SJCRH30 (cell line): ENCODE data around the gene SLFN12L. TPM values are rescaled to one million over a fixed set of nuclear protein-coding genes. Genes with fewer than 3 reads are reported as not detected.
"Not testable (repeated sequence)": the region's sequence is repeated elsewhere in the genome, so short reads cannot be mapped to it uniquely, and the experiment has no call there.

Experiments
- DNase-seq, 2 experiments: peaks; one replicate each; pipeline ENCODE4 v3.0.0-alpha.2; 2015 to 2020
- H3K27ac ChIP-seq: fragments of 250-450 bp; sonication (Bioruptor Pico); 2 replicates; pipeline ENCODE4 v1.5.1; 2020; ENCODE audit warnings: mild to moderate bottlenecking, moderate library complexity
- H3K27me3 ChIP-seq: fragments of 250-450 bp; sonication (Bioruptor Pico); 2 replicates; pipeline ENCODE4 v1.5.1; 2020; ENCODE audit warnings: mild to moderate bottlenecking, moderate library complexity
- H3K36me3 ChIP-seq: fragments of 250-450 bp; sonication (Bioruptor Pico); 2 replicates; pipeline ENCODE4 v1.5.1; 2020; ENCODE audit warnings: mild to moderate bottlenecking, moderate library complexity
- H3K4me1 ChIP-seq: fragments of 250-450 bp; sonication (Bioruptor Pico); 2 replicates; pipeline ENCODE4 v1.5.1; 2020; ENCODE audit warnings: mild to moderate bottlenecking, moderate library complexity
- H3K4me3 ChIP-seq: fragments of 250-450 bp; sonication (Bioruptor Pico); 2 replicates; pipeline ENCODE4 v1.5.1; 2020; ENCODE audit warnings: mild to moderate bottlenecking, moderate library complexity
- H3K9me3 ChIP-seq: fragments of 250-450 bp; sonication (Bioruptor Pico); replicated peaks from 2 replicates; pipeline ENCODE4 v1.5.1; 2020; ENCODE audit warnings: mild to moderate bottlenecking, moderate library complexity
- total RNA-seq: library from RNA; depleted of rRNA; stranded (reverse); fragments of >200 nt; shearing (Covaris generic); gene quantifications from 2 replicates; pipeline ENCODE4 v1.2.3, GENCODE V29; 2014; rRNA removed

The SLFN12L gene
- total RNA-seq: not detected in 2 replicates

GRCh38 chr17:35537601-35538141 is at the start of gene SLFN12L:
SLFN12L (minus strand) TSS chr17:35537678; CDS start chr17:35522364, 15,314 bp downstream.
- Histone ChIP-seq H3K9me3 (no peaks in the 10 kb centered on the region), H3K27ac (no peak within 1 kb of the TSS), H3K4me1 (0 out of 2 replicates have a peak, but pooled peaks cover 3% of the 10 kb centered on the region), H3K4me3 (no peak within 1 kb of the TSS), H3K36me3 (no peaks in the 10 kb centered on the region), H3K27me3 (peaks cover 9% of the 10 kb centered on the region)
- DNase-seq: no peak

- Histone ChIP-seq H3K27me3 (no peaks in the 10 kb centered on the region), H3K9me3 (no peaks in the 10 kb centered on the region), H3K4me3 (peak overlapping the region; percentile 94), H3K4me1 (peaks cover 13% of the 10 kb centered on the region), H3K36me3 (no peaks in the 10 kb centered on the region; the same call in 1 of the 2 replicates), H3K27ac (peak overlapping the region; percentile 94)
- DNase-seq: no peak
These were observed 49.1 kb upstream of the SLFN12L start for GRCh38 chr17:35586569-35587073.

GRCh38 chr17:35584061-35584460 is 46.6 kb upstream of the SLFN12L start:
- DNase-seq: no peak

GRCh38 chr17:35578929-35579432 is 41.5 kb upstream of the SLFN12L start:
- H3K27me3 ChIP-seq: no peaks in the 10 kb centered on the region
- H3K9me3 ChIP-seq: no peaks in the 10 kb centered on the region
- peaks cover 3% of the 10 kb centered on the region; the same call in 1 of the 2 replicates for H3K36me3 ChIP-seq
- peak overlapping the region; percentile 76 for H3K4me3 ChIP-seq
- peak overlapping the region; percentile 54 for H3K27ac ChIP-seq
- H3K4me1 ChIP-seq: no peaks in the 10 kb centered on the region
- DNase-seq: no peak

More at GRCh38 chr17:35584061-35584460, 46.6 kb upstream of the SLFN12L start:
- Histone ChIP-seq H3K4me1 (peaks cover 6% of the 10 kb centered on the region), H3K27ac (no peak overlapping the region), H3K36me3 (no peaks in the 10 kb centered on the region), H3K9me3 (no peaks in the 10 kb centered on the region), H3K4me3 (no peak overlapping the region), H3K27me3 (no peaks in the 10 kb centered on the region)

GRCh38 chr17:35578197-35578928 is 40.9 kb upstream of the SLFN12L start, which contains the start of gene PEX12:
PEX12 (minus strand) TSS chr17:35578571; CDS start chr17:35578021, 550 bp downstream.
- H3K36me3 ChIP-seq: peaks cover 3% of the 10 kb centered on the region; the same call in 1 of the 2 replicates
- H3K27ac ChIP-seq: peak within 1 kb of the TSS; percentile 54
- H3K9me3 ChIP-seq: no peaks in the 10 kb centered on the region
- no peaks in the 10 kb centered on the region for H3K4me1 ChIP-seq
- H3K4me3 ChIP-seq: peak within 1 kb of the TSS; percentile 76
- no peaks in the 10 kb centered on the region for H3K27me3 ChIP-seq
- DNase-seq: peak; percentile 89 to 93

- Histone ChIP-seq H3K36me3 (peaks cover 3% of the 10 kb centered on the region; the same call in 1 of the 2 replicates), H3K27me3 (no peaks in the 10 kb centered on the region), H3K9me3 (no peaks in the 10 kb centered on the region), H3K4me1 (no peaks in the 10 kb centered on the region), H3K27ac (peak overlapping the region; percentile 54), H3K4me3 (peak overlapping the region; percentile 76)
- peak in 1 of 2 experiments; percentile 29 for DNase-seq
These were observed 40.3 kb upstream of the SLFN12L start for GRCh38 chr17:35577830-35578196.

- H3K9me3 ChIP-seq: no peaks in the 10 kb centered on the region
These were observed 38.3 kb upstream of the SLFN12L start for GRCh38 chr17:35575759-35576158.

GRCh38 chr17:35569405-35569804 is 31.9 kb upstream of the SLFN12L start:
- Histone ChIP-seq H3K27ac (no peak overlapping the region), H3K36me3 (peaks cover 2% of the 10 kb centered on the region; the same call in 1 of the 2 replicates), H3K4me1 (no peaks in the 10 kb centered on the region; the same call in 1 of the 2 replicates), H3K9me3 (no peaks in the 10 kb centered on the region), H3K27me3 (no peaks in the 10 kb centered on the region), H3K4me3 (no peak overlapping the region)
- DNase-seq: no peak

More at GRCh38 chr17:35575759-35576158, 38.3 kb upstream of the SLFN12L start:
- no peaks in the 10 kb centered on the region for H3K27me3 ChIP-seq
- no peak overlapping the region for H3K27ac ChIP-seq
- no peak for DNase-seq
- H3K4me3 ChIP-seq: no peak overlapping the region
- H3K4me1 ChIP-seq: no peaks in the 10 kb centered on the region
- H3K36me3 ChIP-seq: peaks cover 3% of the 10 kb centered on the region; the same call in 1 of the 2 replicates

GRCh38 chr17:35568561-35568960 is 31.1 kb upstream of the SLFN12L start:
- Histone ChIP-seq H3K9me3 (no peaks in the 10 kb centered on the region), H3K27ac (no peak overlapping the region; the same call in 1 of the 2 replicates), H3K4me3 (peak overlapping the region; percentile 65), H3K27me3 (no peaks in the 10 kb centered on the region; the same call in 1 of the 2 replicates), H3K36me3 (no peaks in the 10 kb centered on the region), H3K4me1 (no peaks in the 10 kb centered on the region; the same call in 1 of the 2 replicates)
- peak; percentile 17 to 35 for DNase-seq

GRCh38 chr17:35566968-35567367 is 29.5 kb upstream of the SLFN12L start:
- Histone ChIP-seq H3K9me3 (no peaks in the 10 kb centered on the region), H3K4me3 (peak overlapping the region; percentile 65), H3K4me1 (no peaks in the 10 kb centered on the region; the same call in 1 of the 2 replicates), H3K27me3 (no peaks in the 10 kb centered on the region; the same call in 1 of the 2 replicates), H3K27ac (no peak overlapping the region), H3K36me3 (no peaks in the 10 kb centered on the region)
- no peak for DNase-seq

GRCh38 chr17:35563181-35563580 is 25.7 kb upstream of the SLFN12L start:
- H3K9me3 ChIP-seq, H3K27me3 ChIP-seq, H3K36me3 ChIP-seq, H3K4me3 ChIP-seq, H3K4me1 ChIP-seq, DNase-seq, H3K27ac ChIP-seq: not testable (repeated sequence)

- no peak within 1 kb of the TSS for H3K4me3 ChIP-seq
- no peaks in the 10 kb centered on the region for H3K9me3 ChIP-seq
- H3K27me3 ChIP-seq: peaks cover 13% of the 10 kb centered on the region
- DNase-seq: no peak
- H3K36me3 ChIP-seq: no peaks in the 10 kb centered on the region
- no peaks in the 10 kb centered on the region for H3K4me1 ChIP-seq
- no peak within 1 kb of the TSS for H3K27ac ChIP-seq
These were observed 23.2 kb upstream of the SLFN12L start, which contains the start of gene SLFN14 for GRCh38 chr17:35560703-35561102. SLFN14 (minus strand) TSS chr17:35560819; CDS start chr17:35558062, 2,757 bp downstream.

GRCh38 chr17:35559495-35560210 is 22.2 kb upstream of the SLFN12L start:
- Histone ChIP-seq H3K27ac (no peak overlapping the region), H3K9me3 (no peaks in the 10 kb centered on the region), H3K36me3 (no peaks in the 10 kb centered on the region), H3K4me3 (no peak overlapping the region), H3K27me3 (peaks cover 13% of the 10 kb centered on the region), H3K4me1 (no peaks in the 10 kb centered on the region)
- DNase-seq: no peak

GRCh38 chr17:35557353-35557752 is 19.9 kb upstream of the SLFN12L start:
- no peaks in the 10 kb centered on the region for H3K36me3 ChIP-seq
- H3K27ac ChIP-seq: no peak overlapping the region

More at GRCh38 chr17:35557353-35557752, 19.9 kb upstream of the SLFN12L start:
- H3K27me3 ChIP-seq: peaks cover 21% of the 10 kb centered on the region
- no peak for DNase-seq
- H3K4me1 ChIP-seq: no peaks in the 10 kb centered on the region
- H3K9me3 ChIP-seq: no peaks in the 10 kb centered on the region
- no peak overlapping the region for H3K4me3 ChIP-seq
